ENCODE data around the gene NLRP6.

- TF ChIP-seq POLR2A (IDR thresholded peaks at IDR 0.05) (no peak), CTCF (IDR thresholded peaks at IDR 0.05) (no peak), EP300 (IDR thresholded peaks at IDR 0.05) (no peak)
These were observed 24.3 kb upstream of the NLRP6 start for GRCh38 chr11:253886-254270.
